Karpas-422 (cell line): Measurements from ENCODE around the gene DSG3. TPM values are rescaled to one million over a fixed set of nuclear protein-coding genes. Genes with fewer than 3 reads are reported as not detected.

Experiments
- DNase-seq: peaks from one replicate; pipeline ENCODE4 v3.0.0-alpha.2; 2015
- H2AFZ ChIP-seq: fragments of 200-600 bp; sonication (generic); 2 replicates; pipeline ENCODE4 v1.6.1; 2014; ENCODE audit warnings: antibody characterized with exemption, low read length, mixed read lengths
- H3K27ac ChIP-seq: fragments of 200-600 bp; sonication (generic); 2 replicates; pipeline ENCODE4 v1.5.1; 2014; ENCODE audit warnings: mild to moderate bottlenecking, low read length, moderate library complexity
- H3K27me3 ChIP-seq: fragments of 200-600 bp; sonication (generic); 2 replicates; pipeline ENCODE4 v1.6.1; 2014; ENCODE audit warnings: low read length, mixed read lengths
- H3K36me3 ChIP-seq: fragments of 200-600 bp; sonication (generic); 2 replicates; pipeline ENCODE4 v1.6.1; 2014; ENCODE audit warnings: low read length, mixed read lengths; ENCODE audit not compliant: insufficient read depth
- H3K4me1 ChIP-seq: fragments of 200-600 bp; sonication (generic); 2 replicates; pipeline ENCODE4 v1.6.1; 2014; ENCODE audit warnings: mild to moderate bottlenecking, low read length, mixed read lengths
- H3K4me2 ChIP-seq: fragments of 200-600 bp; sonication (generic); 2 replicates; pipeline ENCODE4 v1.6.1; 2014; ENCODE audit warnings: low read length, low read depth, mild to moderate bottlenecking; ENCODE audit not compliant: poor library complexity, severe bottlenecking
- H3K4me3 ChIP-seq: fragments of 200-600 bp; sonication (generic); 2 replicates; pipeline ENCODE4 v1.5.1; 2014; ENCODE audit warnings: mild to moderate bottlenecking, antibody characterized with exemption, low read length, mixed read lengths
- H3K79me2 ChIP-seq: fragments of 200-600 bp; sonication (generic); 2 replicates; pipeline ENCODE4 v1.6.1; 2014; ENCODE audit warnings: mild to moderate bottlenecking, low read length, mixed read lengths
- H3K9ac ChIP-seq: fragments of 200-600 bp; sonication (generic); 2 replicates; pipeline ENCODE4 v1.6.0; 2014; ENCODE audit warnings: low read length
- H3K9me2 ChIP-seq: fragments of 200-600 bp; sonication (generic), shearing (Covaris generic); replicated peaks from 2 replicates; pipeline ENCODE4 v1.6.0; 2014; ENCODE audit warnings: mild to moderate bottlenecking, low read length, moderate library complexity; ENCODE audit not compliant: insufficient read depth
- H3K9me3 ChIP-seq: fragments of 300-700, 200-600 bp; sonication (generic); 2 replicates; pipeline ENCODE4 v1.6.1; 2014; ENCODE audit warnings: low read length, mixed read lengths
- H4K20me1 ChIP-seq: fragments of 200-600 bp; sonication (generic); 2 replicates; pipeline ENCODE4 v1.6.1; 2014; ENCODE audit warnings: mild to moderate bottlenecking, antibody characterized with exemption, low read length, low read depth; ENCODE audit not compliant: insufficient read depth
- total RNA-seq: library from RNA; depleted of rRNA; stranded (reverse); fragments of >200 nt; shearing (Covaris generic); gene quantifications from 2 replicates; pipeline ENCODE4 v1.2.3, GENCODE V29; 2014; ENCODE audit warnings: low replicate concordance

DSG3 gene
- total RNA-seq, 1 experiment from 2014 or later: not detected

DNA sequence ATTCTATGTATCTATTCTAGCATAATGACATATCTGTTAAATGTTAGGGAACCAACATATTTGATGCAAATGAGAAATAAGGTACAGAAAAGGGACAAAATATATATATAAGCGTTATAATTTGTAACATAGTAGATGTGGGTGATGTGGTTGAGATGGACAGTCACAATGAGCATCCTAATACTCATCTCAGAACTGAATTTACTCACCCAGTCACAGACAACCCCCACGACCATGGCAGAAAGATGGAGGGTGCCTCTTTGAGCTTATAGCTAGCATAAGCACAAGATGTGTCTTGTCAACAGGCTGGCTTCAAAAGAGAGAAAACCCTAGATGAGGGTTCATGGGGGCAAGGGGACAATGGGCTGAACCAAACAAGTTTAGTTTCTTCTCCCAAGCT, 9.1 kb upstream of the DSG3 start:
- peaks cover 13% of the 10 kb centered on the region for H3K4me1 ChIP-seq
- H2AFZ ChIP-seq: no peak overlapping the region
- DNase-seq: no peak
- no peak overlapping the region for H3K4me2 ChIP-seq
- H3K9me3 ChIP-seq: no peaks in the 10 kb centered on the region
- no peaks in the 10 kb centered on the region for H3K36me3 ChIP-seq
- H3K27ac ChIP-seq: no peak overlapping the region
- no peaks in the 10 kb centered on the region for H3K79me2 ChIP-seq
- no peak overlapping the region for H3K4me3 ChIP-seq
- H3K9me2 ChIP-seq: no peaks in the 10 kb centered on the region
- H3K27me3 ChIP-seq: no peaks in the 10 kb centered on the region
- H4K20me1 ChIP-seq: no peaks in the 10 kb centered on the region
- H3K9ac ChIP-seq: no peak overlapping the region

- Histone ChIP-seq H3K4me2 (no peak overlapping the region), H4K20me1 (no peaks in the 10 kb centered on the region), H3K9me2 (no peaks in the 10 kb centered on the region), H2AFZ (peak overlapping the region; percentile 56), H3K27me3 (no peaks in the 10 kb centered on the region), H3K27ac (no peak overlapping the region), H3K79me2 (no peaks in the 10 kb centered on the region), H3K9me3 (no peaks in the 10 kb centered on the region), H3K36me3 (no peaks in the 10 kb centered on the region), H3K9ac (no peak overlapping the region), H3K4me3 (no peak overlapping the region), H3K4me1 (peaks cover 13% of the 10 kb centered on the region)
- no peak for DNase-seq
These were observed 7.7 kb upstream of the DSG3 start for GRCh38 chr18:31439807-31440325.

- H3K27ac ChIP-seq: no peak overlapping the region
- no peaks in the 10 kb centered on the region for H3K27me3 ChIP-seq
- H4K20me1 ChIP-seq: no peaks in the 10 kb centered on the region
- no peak overlapping the region for H3K4me2 ChIP-seq
- H3K79me2 ChIP-seq: no peaks in the 10 kb centered on the region
- H3K9me2 ChIP-seq: no peaks in the 10 kb centered on the region
- H3K4me3 ChIP-seq: no peak overlapping the region
- no peaks in the 10 kb centered on the region for H3K36me3 ChIP-seq
- peaks cover 13% of the 10 kb centered on the region for H3K4me1 ChIP-seq
- peak overlapping the region; percentile 39; the same call in 1 of the 2 replicates for H2AFZ ChIP-seq
- no peak overlapping the region for H3K9ac ChIP-seq
- no peaks in the 10 kb centered on the region for H3K9me3 ChIP-seq
- DNase-seq: no peak
These were observed 6.8 kb upstream of the DSG3 start for GRCh38 chr18:31440787-31441186.

DNA sequence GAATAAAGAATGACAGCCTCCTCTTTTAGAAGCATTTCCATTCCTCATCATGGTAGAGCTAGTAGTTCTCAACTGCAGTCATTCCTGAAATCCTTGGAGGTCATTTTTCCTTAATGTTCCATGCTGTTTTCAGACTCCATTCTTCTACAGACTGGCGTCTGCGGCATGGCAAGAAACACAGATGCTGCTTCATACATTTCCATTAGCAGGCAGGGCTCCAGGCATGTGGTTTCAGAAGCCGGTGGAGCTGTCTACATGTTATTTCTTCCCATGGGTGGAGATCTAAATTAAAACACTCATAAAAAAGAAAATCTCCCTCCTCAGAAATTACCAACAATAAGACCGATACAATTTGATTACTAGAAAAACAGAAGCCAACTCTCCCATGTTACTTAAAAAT, 6.0 kb upstream of the DSG3 start:
- H3K4me3 ChIP-seq: no peak overlapping the region

DNA sequence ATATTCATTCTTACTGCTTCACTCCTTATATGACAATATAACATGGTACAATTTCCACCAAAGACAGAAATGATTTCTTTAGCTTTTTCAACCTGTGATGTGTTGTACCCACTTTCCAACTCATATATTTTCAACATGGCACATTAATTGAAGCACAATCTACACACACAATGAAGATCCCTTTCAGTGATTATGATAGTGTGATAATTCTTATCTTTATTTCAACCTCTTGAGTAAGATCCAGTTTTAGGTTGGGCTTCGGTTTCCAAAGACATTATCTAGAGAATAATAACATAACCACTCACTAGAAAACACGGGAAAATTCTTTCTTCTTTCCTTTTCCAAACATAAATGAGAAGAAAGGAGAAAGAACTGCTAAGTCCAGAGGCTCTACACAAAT, 3.4 kb upstream of the DSG3 start:
- H3K9ac ChIP-seq: no peak overlapping the region
- peak overlapping the region; percentile 73; the same call in 1 of the 2 replicates for H2AFZ ChIP-seq
- H3K4me2 ChIP-seq: no peak overlapping the region
- H3K27me3 ChIP-seq: no peaks in the 10 kb centered on the region
- H3K4me3 ChIP-seq: no peak overlapping the region
- DNase-seq: no peak
- H3K9me2 ChIP-seq: no peaks in the 10 kb centered on the region
- H3K9me3 ChIP-seq: no peaks in the 10 kb centered on the region
- no peaks in the 10 kb centered on the region for H3K79me2 ChIP-seq
- no peaks in the 10 kb centered on the region for H4K20me1 ChIP-seq
- no peaks in the 10 kb centered on the region for H3K36me3 ChIP-seq
- no peak overlapping the region for H3K27ac ChIP-seq
- H3K4me1 ChIP-seq: peaks cover 25% of the 10 kb centered on the region

More for the DNA sequence above, 6.0 kb upstream of the DSG3 start:
- Histone ChIP-seq H2AFZ (no peak overlapping the region), H3K27me3 (no peaks in the 10 kb centered on the region), H3K9me3 (no peaks in the 10 kb centered on the region), H4K20me1 (no peaks in the 10 kb centered on the region), H3K9me2 (no peaks in the 10 kb centered on the region), H3K79me2 (no peaks in the 10 kb centered on the region), H3K9ac (no peak overlapping the region), H3K27ac (no peak overlapping the region), H3K36me3 (no peaks in the 10 kb centered on the region), H3K4me1 (peaks cover 13% of the 10 kb centered on the region), H3K4me2 (no peak overlapping the region)
- DNase-seq: no peak

DNA sequence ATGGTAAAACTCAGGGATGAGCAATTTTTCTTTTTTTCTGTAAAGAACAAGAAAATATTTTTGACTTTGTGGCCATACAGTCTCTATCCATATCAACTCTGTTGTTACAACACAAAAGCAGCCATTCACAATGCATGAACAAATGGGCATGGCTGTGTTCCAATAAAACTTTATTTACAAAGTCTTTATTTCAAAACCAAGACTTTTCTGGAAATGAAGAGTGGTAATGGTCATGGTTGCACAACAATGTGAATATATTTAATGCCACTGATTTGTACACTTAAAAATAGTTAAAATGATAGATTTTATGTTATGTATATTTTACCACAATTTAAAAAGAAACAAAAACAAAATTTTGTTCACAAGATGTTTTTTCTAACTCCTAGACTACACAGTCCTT, 1.6 kb upstream of the DSG3 start:
- Histone ChIP-seq H3K4me3 (no peak overlapping the region), H3K27me3 (0 out of 2 replicates have a peak, but pooled peaks cover 3% of the 10 kb centered on the region), H3K4me1 (peaks cover 26% of the 10 kb centered on the region), H3K4me2 (no peak overlapping the region), H3K9me2 (no peaks in the 10 kb centered on the region), H3K9ac (no peak overlapping the region), H3K79me2 (no peaks in the 10 kb centered on the region), H4K20me1 (no peaks in the 10 kb centered on the region), H3K36me3 (no peaks in the 10 kb centered on the region), H2AFZ (no peak overlapping the region), H3K9me3 (no peaks in the 10 kb centered on the region), H3K27ac (no peak overlapping the region)
- DNase-seq: no peak

DNA sequence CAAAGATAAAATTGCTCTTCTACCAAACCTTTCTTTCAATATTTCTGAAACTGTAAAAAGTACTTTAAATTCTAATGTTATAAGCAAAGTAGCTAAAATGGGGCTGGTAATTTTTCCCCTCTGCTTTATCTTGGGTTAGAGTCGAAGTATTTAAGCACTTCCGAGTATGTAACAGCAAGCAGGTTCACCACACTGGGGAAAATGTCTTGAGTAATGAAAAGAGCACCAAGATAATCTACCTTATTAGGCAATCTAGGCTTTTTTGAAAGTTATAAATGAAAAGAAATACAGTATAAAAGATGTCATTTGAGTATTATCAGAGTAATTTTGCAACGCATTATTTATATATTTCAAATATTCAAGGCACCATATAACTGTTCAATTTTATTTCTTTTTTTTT, 687 bp upstream of the DSG3 start:
- H3K9me3 ChIP-seq: no peaks in the 10 kb centered on the region
- no peak overlapping the region for H3K4me2 ChIP-seq
- H3K9ac ChIP-seq: no peak overlapping the region

GRCh38 chr18:31450409-31450808, 2.9 kb downstream of the DSG3 start:
- H3K9ac ChIP-seq: no peak overlapping the region
- no peaks in the 10 kb centered on the region for H4K20me1 ChIP-seq
- H3K27ac ChIP-seq: no peak overlapping the region
- no peaks in the 10 kb centered on the region for H3K79me2 ChIP-seq
- peaks cover 16% of the 10 kb centered on the region for H3K4me1 ChIP-seq
- peak overlapping the region; percentile 64; the same call in 1 of the 2 replicates for H2AFZ ChIP-seq
- H3K9me3 ChIP-seq: no peaks in the 10 kb centered on the region
- H3K4me3 ChIP-seq: no peak overlapping the region
- no peaks in the 10 kb centered on the region for H3K36me3 ChIP-seq
- no peaks in the 10 kb centered on the region for H3K9me2 ChIP-seq
- 0 out of 2 replicates have a peak, but pooled peaks cover 3% of the 10 kb centered on the region for H3K27me3 ChIP-seq
- no peak for DNase-seq
- no peak overlapping the region for H3K4me2 ChIP-seq

More for the DNA sequence above, 687 bp upstream of the DSG3 start:
- H3K79me2 ChIP-seq: no peaks in the 10 kb centered on the region
- peaks cover 26% of the 10 kb centered on the region for H3K4me1 ChIP-seq
- H3K9me2 ChIP-seq: no peaks in the 10 kb centered on the region
- H3K27ac ChIP-seq: no peak overlapping the region
- no peaks in the 10 kb centered on the region for H3K36me3 ChIP-seq
- no peaks in the 10 kb centered on the region for H4K20me1 ChIP-seq
- 0 out of 2 replicates have a peak overlapping the region, but pooled peaks have one; percentile 42 for H2AFZ ChIP-seq
- 0 out of 2 replicates have a peak, but pooled peaks cover 3% of the 10 kb centered on the region for H3K27me3 ChIP-seq
- DNase-seq: no peak
- no peak overlapping the region for H3K4me3 ChIP-seq
